Measurements from ENCODE around the gene SMPD3.

- no peak for TF ChIP-seq FOS (IDR thresholded peaks at IDR 0.05; ENCODE audit: low read depth, low read length)
- TF ChIP-seq, protein P1, sequence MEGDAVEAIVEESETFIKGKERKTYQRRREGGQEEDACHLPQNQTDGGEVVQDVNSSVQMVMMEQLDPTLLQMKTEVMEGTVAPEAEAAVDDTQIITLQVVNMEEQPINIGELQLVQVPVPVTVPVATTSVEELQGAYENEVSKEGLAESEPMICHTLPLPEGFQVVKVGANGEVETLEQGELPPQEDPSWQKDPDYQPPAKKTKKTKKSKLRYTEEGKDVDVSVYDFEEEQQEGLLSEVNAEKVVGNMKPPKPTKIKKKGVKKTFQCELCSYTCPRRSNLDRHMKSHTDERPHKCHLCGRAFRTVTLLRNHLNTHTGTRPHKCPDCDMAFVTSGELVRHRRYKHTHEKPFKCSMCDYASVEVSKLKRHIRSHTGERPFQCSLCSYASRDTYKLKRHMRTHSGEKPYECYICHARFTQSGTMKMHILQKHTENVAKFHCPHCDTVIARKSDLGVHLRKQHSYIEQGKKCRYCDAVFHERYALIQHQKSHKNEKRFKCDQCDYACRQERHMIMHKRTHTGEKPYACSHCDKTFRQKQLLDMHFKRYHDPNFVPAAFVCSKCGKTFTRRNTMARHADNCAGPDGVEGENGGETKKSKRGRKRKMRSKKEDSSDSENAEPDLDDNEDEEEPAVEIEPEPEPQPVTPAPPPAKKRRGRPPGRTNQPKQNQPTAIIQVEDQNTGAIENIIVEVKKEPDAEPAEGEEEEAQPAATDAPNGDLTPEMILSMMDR (conservative IDR thresholded peaks at IDR 0.05; ENCODE audit: low read depth, low read length), result no peak
Measured at GRCh38 chr16:68362947-68363657, 85.2 kb downstream of the SMPD3 start.

Measured in IMR-90 (cell line).